Calu3 (cell line): ENCODE data around the gene ITCH. TPM values are rescaled to one million over a fixed set of nuclear protein-coding genes. Genes with fewer than 3 reads are reported as not detected.

Experiments used
- BruUV-seq: library from RNA; stranded (reverse); fragments of 400-500 nt; replicated peaks from 2 replicates; lab custom pipeline; 2021; lab: Mats Ljungman, UMichigan
- CTCF ChIA-PET: fragments of 300-600 bp; sonication (Branson Sonifier 250); formaldehyde crosslinking; loops from one replicate; lab custom pipeline; 2022; ENCODE audit warnings: antibody characterized with exemption; lab: Charles Lee
- DNase-seq: peaks from one replicate; pipeline ENCODE4 v3.0.0; 2022
- H3K27ac Mint-ChIP-seq: one replicate; pipeline ENCODE4 v1.8.0; 2022; ENCODE audit warnings: mixed read lengths; ENCODE audit not compliant: unreplicated experiment
- H3K27me3 Mint-ChIP-seq: one replicate; pipeline ENCODE4 v1.8.0; 2022; ENCODE audit warnings: mixed read lengths; ENCODE audit not compliant: unreplicated experiment
- H3K36me3 Mint-ChIP-seq: one replicate; pipeline ENCODE4 v1.8.0; 2022; ENCODE audit warnings: mild to moderate bottlenecking, moderate library complexity, mixed read lengths; ENCODE audit not compliant: insufficient read depth, unreplicated experiment
- H3K4me1 Mint-ChIP-seq: one replicate; pipeline ENCODE4 v1.8.0; 2022; ENCODE audit warnings: mild to moderate bottlenecking, low read depth, mixed read lengths; ENCODE audit not compliant: unreplicated experiment
- H3K4me3 Mint-ChIP-seq: one replicate; pipeline ENCODE4 v1.8.0; 2022; ENCODE audit warnings: mild to moderate bottlenecking, low read depth, moderate library complexity, mixed read lengths; ENCODE audit not compliant: unreplicated experiment
- H3K9me3 Mint-ChIP-seq: one replicate; pipeline ENCODE4 v1.8.0; 2022; ENCODE audit warnings: low read depth, mixed read lengths; ENCODE audit not compliant: unreplicated experiment
- CTCF ChIP-seq: fragments of 200-600 bp; IDR thresholded peaks from one replicate; pipeline ENCODE4 v1.8.0; 2022; ENCODE audit warnings: antibody characterized with exemption; ENCODE audit not compliant: unreplicated experiment
- intact Hi-C: fragments of 100-400 bp; cut with micrococcal nuclease; formaldehyde crosslinking; loops from one replicate; pipeline ENCODE4 v1.10.0; 2022; ENCODE audit not compliant: unreplicated experiment
- total RNA-seq: library from RNA; stranded (reverse); gene quantifications from 2 replicates; pipeline ENCODE4 v1.2.3, GENCODE V29; 2022

The ITCH gene
- total RNA-seq, 1 experiment from 2014 or later, result 91.6 TPM

GRCh38 chr20:34558320-34559218 lies 195.5 kb downstream of the ITCH start, which contains the start of gene MAP1LC3A:
Gene MAP1LC3A, plus strand, starts transcription at chr20:34558718. Its CDS starts 151 bp downstream, at chr20:34558869.
- Mint-ChIP-seq H3K9me3 (no peaks in the 10 kb centered on the region), H3K4me3 (peak within 1 kb of the TSS; percentile 62), H3K36me3 (peaks cover 19% of the 10 kb centered on the region), H3K4me1 (peaks cover 23% of the 10 kb centered on the region), H3K27ac (peak within 1 kb of the TSS; percentile 1), H3K27me3 (no peaks in the 10 kb centered on the region)
- no peak for TF ChIP-seq CTCF
- CTCF ChIA-PET, result interaction anchor here (0.6 kb wide), 2 partner anchors 34 to 959 kb away, joined by 4 read pairs; no protein-coding TSS in a partner anchor
- intact Hi-C loops, result no loop called here
- peak; percentile 85 for DNase-seq
- BruUV-seq, result no TSS peak

- no peak for TF ChIP-seq CTCF
- peaks cover 15% of the 10 kb centered on the region for H3K4me1 Mint-ChIP-seq
- no peaks in the 10 kb centered on the region for H3K27me3 Mint-ChIP-seq
- no peak for DNase-seq
- intact Hi-C loops, result no loop called here
- CTCF ChIA-PET, result interaction anchor here (0.6 kb wide), 1 partner anchor 205 kb away, joined by 3 read pairs; no protein-coding TSS in a partner anchor
- no TSS peak for BruUV-seq
- no peaks in the 10 kb centered on the region for H3K9me3 Mint-ChIP-seq
- peaks cover 19% of the 10 kb centered on the region for H3K36me3 Mint-ChIP-seq
- H3K4me3 Mint-ChIP-seq, result peak overlapping the region; percentile 24
- no peak overlapping the region for H3K27ac Mint-ChIP-seq
These were observed 196.5 kb downstream of the ITCH start for GRCh38 chr20:34559311-34560140.

- Mint-ChIP-seq H3K27ac (no peak overlapping the region), H3K4me3 (no peak overlapping the region)
- no TSS peak for BruUV-seq
These were observed 197.1 kb downstream of the ITCH start for GRCh38 chr20:34560141-34560523.

More at GRCh38 chr20:34560141-34560523, 197.1 kb downstream of the ITCH start:
- no peak for TF ChIP-seq CTCF
- no peak for DNase-seq
- Mint-ChIP-seq H3K36me3 (peaks cover 19% of the 10 kb centered on the region), H3K9me3 (no peaks in the 10 kb centered on the region), H3K4me1 (peaks cover 15% of the 10 kb centered on the region), H3K27me3 (no peaks in the 10 kb centered on the region)
- intact Hi-C loops, result no loop called here
- CTCF ChIA-PET, result interaction anchor here (0.6 kb wide), 1 partner anchor 205 kb away, joined by 3 read pairs; no protein-coding TSS in a partner anchor
